Stimulated activated CD4-positive, alpha-beta T cell treated with anti-CD3 and anti-CD28 coated beads, Interleukin-4, amount 100 ng/mL, for 48 hours (primary cell): ENCODE data around the gene C10orf143.

ENCODE experiments used
- DNase-seq, 2 donors: peaks; one replicate each; pipeline ENCODE4 v3.0.0-alpha.2; 2020; ENCODE audit warnings: low read depth in 2 of 2

The C10orf143 gene

DNA sequence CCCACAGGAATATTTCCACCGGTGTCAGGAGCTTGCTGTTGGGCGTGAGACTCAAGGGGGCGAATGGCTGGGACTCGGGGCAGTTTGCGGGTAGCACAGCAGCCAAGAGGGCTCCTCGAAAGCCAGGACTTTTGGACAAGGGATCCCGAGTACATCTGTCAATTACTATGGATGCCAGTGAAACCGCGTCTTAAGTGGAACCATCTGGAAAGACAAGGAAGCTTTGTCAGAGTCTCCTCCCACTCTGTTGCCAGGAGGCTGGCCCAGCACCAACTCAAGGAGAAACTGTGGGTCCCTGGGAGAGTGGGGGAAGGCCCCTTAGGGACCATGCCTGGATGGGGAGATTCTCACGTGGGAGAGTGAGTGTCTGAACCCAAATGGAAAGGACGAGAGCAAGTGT, 57.1 kb downstream of the C10orf143 start:
- DNase-seq, result no peak

DNA sequence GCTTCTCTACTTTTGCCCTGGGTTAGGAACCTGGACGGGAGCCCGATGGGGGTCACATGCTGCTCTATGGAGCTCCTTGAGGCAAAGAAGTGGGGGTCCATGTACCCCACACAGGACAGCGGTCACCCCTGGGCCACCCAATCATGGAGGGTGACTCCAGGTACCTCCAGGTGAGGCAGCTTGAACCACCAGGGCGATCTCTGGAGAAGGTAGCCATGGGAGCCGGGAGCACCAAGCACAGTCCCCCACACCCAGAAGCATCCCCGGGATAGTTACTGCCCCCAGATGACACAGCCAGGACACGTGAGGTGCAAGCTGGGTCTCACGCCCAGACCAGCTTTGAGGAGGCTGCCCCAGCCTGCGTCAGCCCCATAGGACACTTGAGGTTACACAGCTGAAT, 58.4 kb downstream of the C10orf143 start:
- no peak for DNase-seq

DNA sequence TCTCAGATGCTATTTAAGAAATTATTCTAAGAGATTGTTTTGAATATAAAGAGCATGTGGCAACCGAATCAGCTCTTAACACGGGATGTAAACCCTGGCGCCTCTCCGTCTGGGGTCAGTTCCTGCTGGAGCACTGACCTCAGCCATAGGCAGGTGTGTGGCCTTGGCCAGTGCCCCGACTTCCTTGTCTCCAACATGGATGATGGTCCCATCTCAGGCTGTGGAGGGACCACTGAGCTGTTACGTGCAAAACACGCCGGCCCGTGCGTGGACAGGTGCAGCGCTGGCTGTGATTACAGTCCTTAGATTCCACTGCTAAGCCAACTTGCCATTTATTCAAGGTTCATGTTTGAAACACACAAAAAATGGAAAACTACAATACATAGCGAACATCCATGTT, 59.9 kb downstream of the C10orf143 start:
- no peak for DNase-seq

DNA sequence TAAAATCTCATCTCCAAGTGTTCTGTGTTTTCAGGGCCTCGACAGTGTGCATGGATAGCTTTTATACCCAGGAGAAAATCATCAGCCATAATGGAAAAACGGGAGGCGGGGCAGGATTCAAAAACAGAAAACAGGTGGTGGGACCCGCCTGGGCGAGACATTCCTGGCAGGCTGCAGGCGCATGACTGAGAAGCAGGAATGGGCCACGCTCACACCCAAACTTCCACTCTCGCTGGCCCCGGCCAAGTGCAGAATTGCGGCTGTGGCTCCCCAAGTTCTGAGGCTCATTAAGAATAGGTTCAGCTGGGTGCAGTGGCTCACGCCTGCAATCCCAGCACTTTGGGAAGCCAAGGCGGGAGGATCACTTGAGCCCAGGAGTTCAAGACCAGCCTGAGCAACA, 60.6 kb downstream of the C10orf143 start:
- no peak for DNase-seq

DNA sequence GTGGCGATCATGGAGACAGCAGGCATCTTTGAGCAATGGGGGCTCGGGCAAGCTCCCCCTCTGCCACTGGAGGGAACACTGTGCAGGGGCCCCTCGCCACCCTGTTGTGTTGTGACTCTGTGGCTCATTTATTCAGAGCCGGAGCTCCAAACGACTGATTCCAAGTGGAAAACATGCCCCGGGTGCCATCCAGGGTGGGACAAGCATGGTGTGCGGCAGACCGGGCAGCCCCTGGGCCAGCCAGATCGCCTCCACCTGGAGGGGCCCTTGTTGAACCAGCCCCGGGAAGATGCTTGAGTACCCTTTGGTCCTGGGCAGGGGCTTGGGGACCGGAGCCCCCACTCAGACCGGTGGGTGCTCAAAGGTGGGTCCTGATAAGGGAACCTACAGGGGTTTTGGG, 61.4 kb downstream of the C10orf143 start:
- DNase-seq, result no peak

DNA sequence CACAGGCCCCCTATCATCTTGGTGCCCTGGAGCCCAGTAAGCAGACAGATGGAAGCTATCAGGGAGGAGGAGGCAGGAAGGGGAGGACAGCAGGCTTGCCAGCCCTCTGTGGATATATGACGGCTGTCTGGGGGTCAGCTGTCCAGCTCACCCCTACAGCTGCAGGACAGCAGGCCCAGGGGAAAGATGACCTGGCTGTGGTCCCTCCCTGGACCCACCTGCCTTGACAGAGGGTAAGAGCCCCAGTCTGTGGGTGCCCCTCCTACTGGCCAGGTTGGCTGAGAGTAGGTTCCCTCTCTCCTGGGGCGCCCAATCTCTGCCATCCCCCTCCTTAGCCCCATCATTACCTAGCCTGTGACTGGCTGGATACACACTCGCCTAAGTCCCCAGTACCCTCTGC, 62.5 kb downstream of the C10orf143 start:
- DNase-seq, result no peak

DNA sequence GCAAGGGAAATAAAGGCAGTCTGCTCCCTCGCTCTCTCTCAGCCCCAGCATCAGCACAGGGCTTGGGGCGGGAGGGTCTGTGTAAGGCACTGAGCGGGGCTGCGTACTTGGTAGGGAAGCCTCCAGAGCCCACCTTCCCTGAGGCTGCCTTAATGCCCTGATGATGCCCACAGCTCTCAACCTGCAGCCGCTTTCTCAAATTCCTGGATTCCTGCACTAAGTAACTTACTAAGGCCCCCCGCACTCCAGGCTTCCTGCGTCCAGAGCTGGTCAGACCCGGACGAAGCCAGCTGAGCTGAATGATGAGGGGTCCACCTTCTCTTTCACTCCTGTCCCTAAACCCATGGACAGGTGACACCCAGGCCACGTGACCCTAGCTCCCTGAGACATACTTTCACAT, 63.3 kb downstream of the C10orf143 start:
- no peak for DNase-seq

DNA sequence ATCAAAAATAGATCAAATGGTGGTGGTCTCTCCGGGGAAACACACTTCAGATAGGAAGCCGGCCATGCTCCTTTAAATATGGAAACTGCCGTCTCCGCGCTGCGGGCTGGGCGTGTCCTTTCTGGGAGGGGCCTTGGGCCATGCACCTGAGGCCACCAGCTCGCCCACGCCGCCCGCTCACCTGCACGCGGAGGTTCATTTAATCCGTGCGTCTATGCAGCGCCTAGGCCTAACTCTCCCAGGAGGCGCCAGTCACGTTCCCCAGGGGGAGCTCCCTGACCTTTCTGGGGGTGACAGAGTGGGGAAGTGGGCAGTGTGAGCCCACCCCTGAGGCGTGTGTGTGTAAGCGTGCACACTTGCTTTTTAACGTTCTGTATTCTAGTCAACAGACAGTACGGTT, 64.0 kb downstream of the C10orf143 start:
- no peak for DNase-seq

DNA sequence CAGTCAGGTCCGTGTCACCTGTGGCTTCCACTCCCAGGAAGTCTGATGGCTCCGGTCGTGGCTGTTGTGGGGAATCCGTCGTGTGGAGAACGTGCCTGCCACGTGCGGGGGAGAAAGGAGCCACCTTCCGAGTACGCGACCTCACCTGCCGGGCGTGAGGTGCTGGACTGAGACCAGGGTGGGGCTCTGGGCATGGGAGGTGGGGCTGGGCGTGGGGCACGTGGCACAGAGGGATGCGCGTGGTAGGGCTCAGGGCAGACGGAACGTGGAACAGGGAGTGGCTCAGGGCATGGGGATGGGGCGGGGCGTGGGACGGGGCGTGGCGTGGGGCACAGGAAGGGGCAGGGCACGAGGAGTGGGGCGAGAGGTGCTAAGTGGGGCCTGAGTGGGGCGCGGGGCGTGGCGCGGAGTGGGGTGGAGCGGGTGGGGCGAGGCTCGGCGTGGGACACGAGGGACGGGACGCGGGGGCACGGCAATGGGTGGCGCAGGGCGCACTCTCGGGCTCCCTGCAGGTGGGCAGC, 64.8 kb downstream of the C10orf143 start:
- no peak for DNase-seq

DNA sequence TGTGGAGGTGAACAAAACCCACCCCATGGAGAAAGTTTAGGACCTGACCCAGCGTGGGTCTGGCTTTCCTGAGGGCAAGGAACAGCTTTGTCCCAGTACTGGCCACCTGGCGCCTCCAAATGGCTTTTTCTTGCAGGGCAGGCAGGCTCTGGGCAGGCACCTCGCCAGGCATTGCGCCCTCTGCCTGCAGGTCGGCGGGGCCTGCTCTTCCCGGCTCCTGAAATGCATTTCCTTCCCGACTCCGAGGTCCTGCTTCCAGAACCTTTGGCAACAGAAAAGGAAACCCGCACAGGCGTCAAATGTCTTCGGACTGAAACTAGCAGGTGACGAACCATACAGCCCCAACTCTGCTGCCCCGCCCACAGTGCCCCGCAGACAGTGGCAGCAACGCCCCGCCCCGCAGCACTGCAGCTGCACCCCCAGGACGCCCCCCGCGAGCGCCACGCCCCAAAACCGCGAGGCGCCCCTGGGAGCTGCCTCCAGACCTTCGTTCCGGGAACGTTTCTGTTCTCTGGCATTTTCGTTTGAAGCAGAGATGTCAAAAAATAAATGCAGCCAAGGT, 65.5 kb downstream of the C10orf143 start:
- DNase-seq, result no peak

DNA sequence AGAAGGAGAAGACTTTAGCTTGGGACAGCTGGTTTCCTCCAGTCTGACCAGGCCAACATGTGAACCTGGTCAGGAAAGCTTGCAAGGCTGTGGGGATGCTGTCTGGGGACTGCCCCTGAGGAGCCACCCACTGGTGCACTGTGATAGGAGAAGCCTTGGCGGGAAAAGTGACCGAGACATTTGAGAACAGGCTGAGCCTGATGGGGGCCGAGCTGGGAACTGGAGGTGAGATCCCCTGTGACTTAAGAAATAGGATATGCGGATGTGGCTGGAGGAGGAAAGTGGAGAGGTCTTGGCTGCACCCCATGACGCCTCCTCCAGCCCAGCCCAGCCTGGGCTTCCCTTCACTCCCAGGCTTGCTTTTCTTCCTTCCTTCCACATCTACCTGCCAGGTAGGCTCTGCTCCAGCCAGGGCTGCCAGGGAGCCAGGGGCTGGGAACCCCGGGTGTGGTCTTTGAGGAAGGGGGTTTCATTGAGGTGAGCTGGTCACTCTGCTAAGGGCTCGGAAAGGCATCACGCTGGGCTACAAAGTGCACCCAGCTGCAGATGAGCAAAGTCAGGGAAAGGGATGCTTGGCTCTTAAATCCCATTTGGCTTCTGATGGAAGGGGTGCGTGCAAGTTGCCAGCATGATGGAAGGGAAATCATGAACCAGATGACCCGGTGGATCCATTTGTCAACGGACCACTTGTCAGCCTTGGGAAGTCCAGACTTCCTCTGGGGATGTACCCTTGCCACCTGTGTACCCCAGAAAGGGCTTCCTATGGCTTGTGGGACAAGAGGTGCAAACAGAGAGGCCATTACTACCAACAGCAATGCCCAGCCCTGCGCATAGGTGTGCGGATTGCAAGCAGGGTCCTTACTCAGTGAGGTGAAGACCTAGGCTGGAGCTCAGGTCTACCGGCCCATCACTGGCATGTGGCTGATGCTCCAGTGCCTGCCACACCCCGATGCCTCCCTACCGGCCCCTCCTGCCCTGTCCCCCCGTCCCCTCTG, 66.3 kb downstream of the C10orf143 start:
- no peak for DNase-seq

DNA sequence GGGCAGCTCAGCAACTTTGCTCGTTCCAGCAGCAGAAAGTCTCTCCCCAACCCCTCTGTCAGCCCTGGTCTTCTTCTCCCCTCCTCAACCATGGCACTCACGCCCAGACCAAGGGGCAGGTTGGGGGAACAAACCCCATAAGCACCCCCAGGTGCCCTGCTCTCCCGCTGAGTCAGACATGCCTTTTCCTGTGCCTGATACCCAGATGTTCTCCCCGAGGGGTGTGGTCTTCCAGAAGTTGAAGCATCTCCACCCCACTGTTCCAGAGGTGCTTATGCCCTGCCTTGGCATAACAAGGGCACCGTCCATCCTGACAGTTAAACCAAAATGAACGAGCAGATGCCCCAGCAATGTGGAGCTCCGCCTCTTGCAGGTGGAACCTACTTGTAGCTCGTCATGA, 67.1 kb downstream of the C10orf143 start:
- DNase-seq, result no peak

DNA sequence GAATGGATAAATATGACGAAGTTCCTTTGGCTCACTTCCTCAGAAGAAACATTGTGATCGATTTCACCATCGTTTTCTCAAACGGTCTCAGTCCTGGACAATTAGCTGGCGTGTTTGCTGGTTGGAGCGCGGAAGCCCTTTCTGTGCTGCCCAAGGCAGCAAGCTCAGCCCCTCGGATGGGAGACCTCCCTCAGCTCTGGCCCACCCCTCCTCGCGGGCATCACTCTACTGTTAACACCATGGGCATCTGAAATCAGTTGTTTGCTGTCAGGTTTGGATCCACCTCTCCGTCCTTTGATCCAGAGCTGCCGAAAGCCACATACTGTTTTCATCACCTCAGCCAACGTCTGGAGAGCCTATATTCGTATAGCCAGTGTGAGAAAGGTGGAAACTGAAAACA, 68.2 kb downstream of the C10orf143 start:
- DNase-seq, result no peak

DNA sequence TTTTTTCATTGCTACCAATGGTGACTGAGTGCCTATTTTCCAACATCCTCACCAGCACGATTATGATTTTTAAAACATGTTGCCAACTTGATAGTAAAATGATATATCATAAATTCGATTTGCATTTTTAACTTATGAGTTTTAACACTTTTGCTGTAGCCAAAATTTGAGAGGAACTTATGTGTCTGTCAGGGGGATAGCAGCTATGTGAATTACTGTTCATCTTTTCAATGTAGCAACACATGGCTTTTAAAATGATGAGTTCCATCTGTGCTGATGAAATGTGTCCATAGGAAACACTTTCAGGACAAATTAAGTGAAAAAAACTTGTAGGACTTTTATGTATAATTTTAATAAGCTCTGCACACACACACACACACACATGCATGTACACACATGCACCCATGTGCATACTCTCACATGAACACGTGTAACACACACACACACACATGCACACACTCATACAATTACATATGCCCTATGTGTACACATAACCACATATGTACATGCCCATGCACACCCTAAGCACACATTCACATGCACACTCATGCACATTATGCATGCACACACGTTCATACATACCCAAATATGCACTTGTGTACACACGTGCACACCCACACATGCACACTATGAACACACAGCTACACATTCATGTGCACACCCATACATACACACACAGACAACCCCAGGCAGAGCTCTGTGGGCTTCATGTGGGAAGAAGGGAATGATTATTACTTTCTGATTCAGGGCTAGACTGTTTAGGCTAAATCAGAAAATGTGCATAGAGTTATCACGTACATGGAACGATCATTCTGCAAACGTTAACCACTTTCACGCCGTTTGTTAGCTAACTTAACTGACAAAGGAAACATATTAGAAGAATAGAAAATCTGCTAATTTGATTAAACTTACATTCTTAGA, 68.9 kb downstream of the C10orf143 start:
- no peak for DNase-seq

DNA sequence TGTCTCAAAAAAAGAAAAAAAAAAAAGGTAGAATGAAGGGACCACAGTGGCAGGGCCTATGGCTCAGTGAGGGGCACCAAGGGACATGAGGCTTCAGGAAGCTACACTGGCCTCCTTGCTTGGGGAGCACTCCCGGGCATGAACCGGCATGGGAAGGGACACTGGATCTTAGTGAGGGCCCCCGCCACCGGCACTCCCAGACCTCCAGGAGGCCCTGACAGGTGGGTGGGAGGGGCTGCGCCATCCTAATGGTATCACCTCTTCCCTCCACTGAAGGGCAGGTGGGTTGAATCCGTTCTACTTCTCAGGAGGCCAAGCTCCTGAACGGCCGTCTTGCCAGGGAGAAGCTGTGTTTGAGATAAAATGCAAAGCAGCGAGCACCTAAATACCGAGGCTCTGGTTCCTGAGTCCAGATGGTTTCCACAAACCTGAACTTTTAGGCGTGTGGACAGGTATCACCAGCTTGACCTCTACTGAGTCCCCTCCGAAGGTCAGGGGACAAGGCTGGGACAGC, 69.8 kb downstream of the C10orf143 start:
- no peak for DNase-seq

DNA sequence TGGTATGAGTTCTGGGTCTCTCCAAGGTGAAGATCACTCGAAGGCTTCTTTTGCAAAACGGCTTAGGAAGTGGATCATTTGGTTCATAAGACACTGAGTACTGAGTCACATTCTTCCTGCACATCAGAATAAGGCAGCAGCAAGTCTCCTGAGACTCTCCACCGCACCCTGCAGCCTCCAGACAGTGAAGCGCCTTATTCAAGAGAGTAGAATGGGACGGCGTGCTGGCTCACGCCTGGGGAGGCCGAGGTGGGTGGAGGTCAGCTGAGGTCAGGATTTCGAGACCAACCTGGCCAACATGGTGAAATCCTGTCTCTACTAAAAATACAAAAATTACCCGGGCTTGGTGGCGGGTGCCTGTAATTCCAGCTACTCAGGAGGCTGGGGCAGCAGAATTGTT, 70.3 kb downstream of the C10orf143 start:
- DNase-seq, result no peak

DNA sequence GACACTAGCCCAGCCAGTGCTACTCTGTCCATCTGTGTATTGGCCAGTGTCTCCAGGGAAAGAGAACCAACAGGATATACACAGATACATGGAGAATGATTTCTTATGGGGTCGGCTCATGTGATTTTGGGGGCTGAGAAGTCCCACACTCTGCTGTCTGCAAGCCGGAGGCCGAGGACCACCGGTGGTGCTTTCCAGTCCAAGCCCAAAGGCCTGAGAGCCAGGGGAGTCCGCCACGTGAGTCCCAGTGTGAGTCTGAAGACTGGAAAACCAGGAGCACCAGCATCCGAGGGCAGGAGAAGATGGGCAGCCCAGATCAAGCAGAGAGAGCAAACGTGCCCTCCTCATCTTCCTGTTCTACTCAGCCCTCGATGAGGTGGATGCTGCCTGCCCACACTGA, 71.5 kb downstream of the C10orf143 start:
- DNase-seq, result no peak

DNA sequence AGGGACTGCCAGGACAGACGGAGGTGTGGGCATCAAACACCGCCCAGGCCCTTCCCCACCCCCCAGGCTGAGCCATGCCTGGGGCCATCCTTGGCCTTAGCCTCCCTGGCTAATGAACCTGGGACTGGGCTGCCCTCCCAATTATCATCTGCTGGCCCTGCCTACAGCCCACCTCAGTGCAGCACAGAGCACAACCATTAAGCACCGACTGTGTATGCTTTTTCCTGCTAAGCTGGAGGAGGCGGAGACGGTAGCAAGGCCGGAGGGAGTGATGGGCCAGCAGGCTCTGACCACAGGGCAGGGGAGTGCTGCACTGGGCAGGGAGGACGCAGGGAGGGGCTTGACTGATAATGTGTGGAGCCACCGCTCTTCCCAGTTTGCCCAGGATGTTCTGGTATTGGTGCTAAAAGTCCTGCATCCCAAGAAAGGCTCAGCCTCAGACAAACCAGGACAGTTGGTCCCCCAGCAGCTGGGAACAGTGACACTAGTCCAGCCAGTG, 72.0 kb downstream of the C10orf143 start:
- DNase-seq, result no peak

DNA sequence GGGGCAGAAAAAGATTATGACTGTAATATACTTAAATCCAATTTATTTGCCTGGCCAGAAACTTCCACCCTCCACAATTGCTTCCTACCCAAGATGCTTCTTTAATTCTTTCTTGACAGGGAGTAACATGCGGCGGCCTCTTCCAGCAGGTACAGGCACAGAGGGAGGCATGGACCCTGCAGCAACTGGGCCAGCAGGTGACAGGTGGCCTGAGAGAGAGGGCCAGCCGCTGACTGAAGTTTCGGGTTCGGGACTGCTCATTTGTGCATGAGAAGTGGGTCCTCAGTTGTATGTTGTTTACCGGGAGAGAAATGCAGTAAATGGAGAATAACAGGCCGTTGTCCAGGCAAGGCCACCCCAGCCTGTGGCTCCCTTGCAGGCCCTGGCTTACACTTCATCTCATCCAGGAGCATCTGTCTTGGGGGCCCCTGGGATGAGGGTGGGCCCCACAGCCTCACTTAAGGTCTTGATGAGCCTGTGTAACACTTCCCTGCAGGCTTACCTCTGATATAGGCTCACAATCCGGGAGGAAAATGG, 72.5 kb downstream of the C10orf143 start:
- no peak for DNase-seq

DNA sequence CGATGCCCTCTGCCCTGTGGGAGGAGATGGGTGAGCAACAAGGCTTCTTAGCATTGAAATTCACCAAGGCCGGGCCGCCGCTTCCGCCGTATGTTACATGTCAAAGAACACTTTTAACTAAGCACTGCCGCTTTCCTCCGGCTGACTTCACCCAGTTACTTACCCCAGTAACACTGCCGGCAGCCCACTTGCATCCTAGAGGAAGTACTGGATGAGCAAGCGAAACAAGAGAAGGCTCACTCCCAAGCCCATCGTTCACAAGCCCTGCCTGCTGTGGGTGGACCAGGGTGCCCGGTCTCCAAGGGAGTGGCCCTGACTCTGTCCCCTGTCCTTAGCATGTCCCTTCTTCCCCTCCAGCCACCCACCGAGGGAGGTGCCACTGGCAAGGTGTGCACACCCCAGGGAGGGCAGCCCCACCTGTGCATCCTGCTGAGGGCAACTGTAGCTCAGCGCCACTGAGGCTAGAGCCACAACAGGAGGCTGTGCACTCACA, 73.4 kb downstream of the C10orf143 start:
- no peak for DNase-seq
